GM12864 (cell line): ENCODE data around the gene GBGT1.
A peak's percentile ranks its signal among the peaks of the same experiment; 100 is the strongest.

Experiments
- DNase-seq: peaks from one replicate; pipeline ENCODE4 v3.0.0-alpha.2; 2011; ENCODE audit warnings: low read depth
- H3K4me3 ChIP-seq: 2 replicates; pipeline ENCODE4 v1.5.1; 2011; ENCODE audit warnings: mild to moderate bottlenecking, low read depth, low read length, control low read depth
- CTCF ChIP-seq: IDR thresholded peaks from 2 replicates; pipeline ENCODE4 v1.5.1; 2011; ENCODE audit warnings: low read depth, mild to moderate bottlenecking, moderate library complexity, low read length, control low read depth, inconsistent platforms; ENCODE audit errors: missing control alignments

Gene GBGT1

GRCh38 chr9:133119103-133119845, 44.4 kb downstream of the GBGT1 start:
- no peak for DNase-seq
- no peak for TF ChIP-seq CTCF
- no peak overlapping the region for H3K4me3 ChIP-seq

- H3K4me3 ChIP-seq, result no peak overlapping the region
- TF ChIP-seq CTCF, result no peak
- no peak for DNase-seq
These were observed 45.1 kb downstream of the GBGT1 start for GRCh38 chr9:133118568-133118967.

- DNase-seq, result no peak
- no peak overlapping the region for H3K4me3 ChIP-seq
- no peak for TF ChIP-seq CTCF
These were observed 45.6 kb downstream of the GBGT1 start for GRCh38 chr9:133118179-133118520.

- no peak overlapping the region for H3K4me3 ChIP-seq
- no peak for DNase-seq
- TF ChIP-seq CTCF, result no peak
These were observed 46.2 kb downstream of the GBGT1 start for GRCh38 chr9:133117271-133118178.

- TF ChIP-seq CTCF, result no peak
- no peak for DNase-seq
- peak overlapping the region; percentile 55 for H3K4me3 ChIP-seq
These were observed 47.1 kb downstream of the GBGT1 start for GRCh38 chr9:133116346-133117231.

GRCh38 chr9:133115604-133116345, 47.9 kb downstream of the GBGT1 start:
- DNase-seq, result peak; percentile 85
- TF ChIP-seq CTCF, result no peak
- H3K4me3 ChIP-seq, result peak overlapping the region; percentile 55
